ENCODE measurements around the gene ZNF462. TPM values are rescaled to one million over a fixed set of nuclear protein-coding genes. Genes with fewer than 3 reads are reported as not detected.

ZNF462 gene
- total RNA-seq, 1 experiment from 2014 or later: 164 TPM

DNA sequence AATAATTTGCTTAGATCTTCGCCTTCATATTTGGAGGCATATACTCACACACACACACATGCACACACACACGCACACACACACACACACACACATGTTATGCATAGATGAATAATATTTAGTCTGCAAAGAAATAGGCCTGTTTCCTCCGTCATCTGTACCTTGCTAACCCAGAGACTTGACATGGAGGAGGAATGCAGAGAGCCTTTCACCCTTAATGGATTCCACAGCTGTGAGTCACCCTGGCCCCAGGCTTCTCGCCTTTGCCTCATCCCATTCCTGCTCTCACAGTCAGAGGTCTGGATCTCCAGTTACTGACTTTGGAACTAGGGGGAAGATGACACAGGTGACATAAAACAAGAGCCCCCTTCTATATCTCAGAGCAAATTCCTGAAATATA is 29.7 kb downstream of the ZNF462 start:
- peaks cover 4% of the 10 kb centered on the region for H3K79me1 ChIP-seq (ENCODE audit: insufficient read depth, low read depth, low read length, poor library complexity, severe bottlenecking)
- no peaks in the 10 kb centered on the region for H3K27me3 ChIP-seq (ENCODE audit: insufficient read depth, low read length)
- no peak overlapping the region for H4K8ac ChIP-seq (replicated peaks; ENCODE audit: insufficient read length, low read depth, low read length)
- H3K14ac ChIP-seq (ENCODE audit: insufficient read depth, low read length): no peak overlapping the region
- no peak overlapping the region for H3K4ac ChIP-seq (ENCODE audit: low read depth, low read length)
- H2AK5ac ChIP-seq (ENCODE audit: insufficient read length, low read length): no peak overlapping the region
- no peak overlapping the region for H3T11ph ChIP-seq (ENCODE audit: low read length)
- H2BK5ac ChIP-seq (ENCODE audit: insufficient read length, low read length): no peak overlapping the region
- Mint-ChIP-seq H3K27me3 (ENCODE audit: low read depth) (no peaks in the 10 kb centered on the region), H3K27ac (peak overlapping the region; percentile 75 to 95 (median 93); a peak in 6 of 7 replicates), H3K36me3 (ENCODE audit: insufficient read depth in 1 of 3, low read depth in 3 of 3) (peaks cover 7 to 18% (median 17%) of the 10 kb centered on the region in 3 experiments; a peak in 6 of 7 replicates), H3K9me3 (no peaks in the 10 kb centered on the region), H3K4me1 (peaks cover 71 to 84% of the 10 kb centered on the region in 2 experiments), H3K4me3 (no peak overlapping the region; a peak in 2 of 5 replicates)
- peak overlapping the region; percentile 26 for H3K4me2 ChIP-seq (ENCODE audit: insufficient read depth, insufficient read length, low read length)
- H3K27ac ChIP-seq (ENCODE audit: insufficient read length, low read depth, low read length): peak overlapping the region; percentile 21
- H2BK120ac ChIP-seq (ENCODE audit: low read depth, low read length, poor library complexity, severe bottlenecking): no peak overlapping the region
- H4K91ac ChIP-seq (ENCODE audit: insufficient read length, low read depth, low read length): no peak overlapping the region
- no peak overlapping the region for H3K56ac ChIP-seq (ENCODE audit: insufficient read length, low read depth, low read length)
- H3K18ac ChIP-seq (ENCODE audit: insufficient read length, low read depth, low read length): no peak overlapping the region
- no peak overlapping the region for H3K9ac ChIP-seq (ENCODE audit: extremely low read depth, insufficient read length, low read length)
- H2BK15ac ChIP-seq (ENCODE audit: low read depth, low read length): no peak overlapping the region
- H3K4me1 ChIP-seq (ENCODE audit: insufficient read depth, low read length): peaks cover 40% of the 10 kb centered on the region
- no peaks in the 10 kb centered on the region for H4K20me1 ChIP-seq (ENCODE audit: control insufficient read depth, insufficient read depth, insufficient read length)
- peaks cover 57% of the 10 kb centered on the region; the same call in 1 of the 2 replicates for H3K79me2 ChIP-seq (ENCODE audit: insufficient read depth, low read length)
- no peaks in the 10 kb centered on the region for H3K23me2 ChIP-seq (ENCODE audit: insufficient read length, low read depth, low read length, poor library complexity, severe bottlenecking)
- no peak overlapping the region for H2AFZ ChIP-seq (ENCODE audit: low read length)
- H2BK12ac ChIP-seq (ENCODE audit: insufficient read length, low read depth, low read length): no peak overlapping the region
- no peak overlapping the region for H2BK20ac ChIP-seq (ENCODE audit: low read depth, low read length, poor library complexity, severe bottlenecking)
- H4K5ac ChIP-seq (ENCODE audit: insufficient read length, low read depth, low read length): no peak overlapping the region
- peak; percentile 91 for DNase-seq
- no peak for TF ChIP-seq CTCF (conservative IDR thresholded peaks at IDR 0.05)
- H3K9me3 ChIP-seq (ENCODE audit: control insufficient read depth, low read depth, low read length): no peaks in the 10 kb centered on the region
- H3K23ac ChIP-seq (ENCODE audit: insufficient read length, low read depth, low read length): no peak overlapping the region
- WGBS (ENCODE audit: extremely low coverage, insufficient read length, low lambda C conversion rate): no CpG with 5 or more reads among the region's 4 CpGs
